GM12891 (cell line): ENCODE measurements around the gene PLEKHD1.

Experiments used
- POLR2A ChIP-seq: IDR thresholded peaks from 2 replicates; pipeline ENCODE4 v1.6.1; 2011; ENCODE audit warnings: low read depth, low read length, control low read depth
- POLR2AphosphoS5 ChIP-seq: IDR thresholded peaks from 2 replicates; pipeline ENCODE4 v1.6.1; 2011; ENCODE audit warnings: low read depth, low read length, control low read depth
- POU2F2 ChIP-seq: IDR thresholded peaks from 2 replicates; pipeline ENCODE4 v1.6.1; 2011; ENCODE audit warnings: low read depth, mild to moderate bottlenecking, control low read depth, low read length, moderate library complexity
- TAF1 ChIP-seq: IDR thresholded peaks from 2 replicates; pipeline ENCODE4 v1.6.1; 2011; ENCODE audit warnings: low read depth, low read length, control low read depth

- TF ChIP-seq POLR2A (no peak), POU2F2 (no peak), POLR2AphosphoS5 (no peak), TAF1 (no peak)
These were observed 53.4 kb downstream of the PLEKHD1 start for GRCh38 chr14:69537900-69538299.
